Measurements from ENCODE around the gene FAHD2A. TPM values are rescaled to one million over a fixed set of nuclear protein-coding genes. Genes with fewer than 3 reads are reported as not detected.

FAHD2A gene
- total RNA-seq, 2 experiments from 2014 or later: 25.5 to 26.3 TPM

Other genes starting within 250 kb of the FAHD2A start
- 10 to 100 TPM in 1 of 2 experiments, 1 to 10 TPM in 1; 9.7 to 10.2 TPM for gene ZNF514, start 242.9 kb upstream of the FAHD2A start, total RNA-seq
- gene ZNF2, start 236.9 kb upstream of the FAHD2A start, total RNA-seq: under 1 TPM; 0.25 to 0.27 TPM
- under 1 TPM; 0.71 to 0.78 TPM for gene ZNF892, start 195.2 kb upstream of the FAHD2A start, total RNA-seq
- gene PROM2, start 128.3 kb upstream of the FAHD2A start, total RNA-seq: under 1 TPM; 0.11 to 0.44 TPM
- not detected for gene KCNIP3, start 105.4 kb upstream of the FAHD2A start, total RNA-seq
- gene TRIM43B, start 82.0 kb downstream of the FAHD2A start, total RNA-seq: not detected
- gene TRIM43, start 189.3 kb downstream of the FAHD2A start, total RNA-seq: not detected